Superior temporal gyrus (tissue), 1 donor: ENCODE data around the gene NCOA5.
A peak's percentile ranks its signal among the peaks of the same experiment; 100 is the strongest.
"Not testable (repeated sequence)": the region's sequence is repeated elsewhere in the genome, so short reads cannot be mapped to it uniquely, and the experiment has no call there.

Experiments
- DNase-seq: peaks from one replicate; pipeline ENCODE4 v3.0.0-alpha.2; 2016; ENCODE audit errors: extremely low spot score

The NCOA5 gene

GRCh38 chr20:46091622-46092535 is 2.1 kb upstream of the NCOA5 start:
- not testable (repeated sequence) for DNase-seq

- peak; percentile 40 for DNase-seq
Observed at GRCh38 chr20:46089167-46089416, 670 bp downstream of the NCOA5 start.

GRCh38 chr20:46088409-46089166 is 1.2 kb downstream of the NCOA5 start:
- no peak for DNase-seq

DNA sequence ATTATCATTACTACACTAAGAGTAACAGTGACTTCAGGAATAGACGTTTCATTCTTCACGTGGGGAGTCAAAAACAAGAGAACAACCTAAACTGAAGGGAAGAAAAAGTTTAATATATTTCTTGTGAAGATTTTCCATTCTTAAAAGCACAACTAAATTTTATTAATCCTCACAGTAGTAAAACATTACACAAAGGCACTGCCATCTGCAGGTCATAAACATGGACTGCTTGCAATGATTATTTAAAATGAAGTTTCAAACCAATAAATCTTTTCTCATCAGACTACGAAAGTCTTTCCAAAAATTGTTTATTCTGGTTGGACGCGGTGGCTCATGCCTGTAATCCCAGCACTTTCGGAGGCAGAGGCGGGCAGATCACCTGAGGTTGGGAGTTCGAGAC is 2.6 kb downstream of the NCOA5 start:
- DNase-seq: peak; percentile 68

DNA sequence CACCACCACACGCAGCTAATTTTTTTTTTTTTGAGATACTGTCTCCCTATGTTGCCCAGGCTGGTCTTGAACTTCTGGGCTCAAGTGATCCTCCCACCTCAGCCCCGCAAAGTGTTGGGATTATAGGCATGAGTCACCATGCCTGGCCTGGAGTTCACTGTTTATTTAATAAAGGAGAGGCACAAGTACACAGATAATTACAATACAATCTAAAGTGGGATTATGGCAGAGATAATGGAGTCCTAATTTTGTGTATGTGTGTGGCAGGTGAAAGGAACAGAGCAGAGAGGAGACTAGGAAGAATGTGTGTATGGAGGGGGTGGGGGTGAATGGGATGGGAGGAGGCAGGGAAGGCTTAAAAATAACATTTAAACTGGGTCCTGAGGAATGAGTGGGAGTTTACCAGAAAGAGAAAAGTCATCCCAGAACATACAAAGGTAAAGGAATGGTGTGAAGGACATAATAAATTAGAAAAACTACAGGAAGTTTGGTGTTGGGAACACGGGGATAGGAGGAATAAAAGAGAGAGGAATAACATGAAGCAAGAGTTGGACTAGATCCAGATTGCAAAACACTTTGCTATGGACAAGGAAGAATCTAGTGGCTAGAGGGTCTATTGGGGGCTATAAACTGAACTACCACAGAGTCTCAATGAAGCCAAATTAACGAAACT is 4.4 kb downstream of the NCOA5 start:
- DNase-seq: no peak

DNA sequence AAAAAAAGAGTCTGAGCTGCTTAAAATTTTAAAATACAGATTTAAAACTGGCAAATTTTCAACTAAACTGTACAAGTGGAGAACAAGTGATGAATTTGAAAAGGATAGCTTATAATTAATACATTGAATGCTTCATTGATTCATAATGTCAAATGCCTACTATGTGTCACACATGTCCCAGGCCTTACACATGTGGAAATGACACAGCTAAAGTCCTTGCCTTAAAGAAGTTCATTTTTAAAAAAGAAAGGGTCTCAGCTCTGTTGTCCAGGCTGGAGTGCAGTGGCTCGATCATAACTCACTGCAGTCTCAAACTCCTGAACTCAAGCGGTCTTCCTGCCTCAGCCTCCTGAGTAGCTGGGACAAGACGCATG is 5.0 kb downstream of the NCOA5 start:
- no peak for DNase-seq

- DNase-seq: no peak
Observed at GRCh38 chr20:46083531-46084061, 6.2 kb downstream of the NCOA5 start.

DNA sequence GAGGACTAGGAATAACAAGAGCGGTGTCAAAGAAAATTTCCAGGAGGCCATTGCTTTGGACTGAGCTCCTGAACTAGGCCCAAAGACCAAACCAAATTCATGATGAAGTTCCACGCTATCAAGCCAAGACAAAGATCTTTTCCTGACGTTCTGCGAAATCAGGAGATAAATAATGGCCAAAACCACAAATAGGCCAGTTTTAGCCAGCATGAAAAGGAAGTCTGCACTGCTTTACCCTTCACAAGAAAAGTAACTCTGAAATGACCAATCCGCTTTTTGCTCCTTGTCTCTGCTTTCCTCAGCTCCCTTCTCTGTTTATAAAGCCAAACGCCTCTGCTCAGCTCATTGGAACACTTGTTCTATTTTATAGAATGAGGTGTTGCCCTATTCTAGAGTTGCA is 6.7 kb downstream of the NCOA5 start:
- DNase-seq: no peak

GRCh38 chr20:46081074-46081473 is 8.7 kb downstream of the NCOA5 start:
- no peak for DNase-seq

GRCh38 chr20:46078954-46079353 is 10.8 kb downstream of the NCOA5 start:
- DNase-seq: no peak

DNA sequence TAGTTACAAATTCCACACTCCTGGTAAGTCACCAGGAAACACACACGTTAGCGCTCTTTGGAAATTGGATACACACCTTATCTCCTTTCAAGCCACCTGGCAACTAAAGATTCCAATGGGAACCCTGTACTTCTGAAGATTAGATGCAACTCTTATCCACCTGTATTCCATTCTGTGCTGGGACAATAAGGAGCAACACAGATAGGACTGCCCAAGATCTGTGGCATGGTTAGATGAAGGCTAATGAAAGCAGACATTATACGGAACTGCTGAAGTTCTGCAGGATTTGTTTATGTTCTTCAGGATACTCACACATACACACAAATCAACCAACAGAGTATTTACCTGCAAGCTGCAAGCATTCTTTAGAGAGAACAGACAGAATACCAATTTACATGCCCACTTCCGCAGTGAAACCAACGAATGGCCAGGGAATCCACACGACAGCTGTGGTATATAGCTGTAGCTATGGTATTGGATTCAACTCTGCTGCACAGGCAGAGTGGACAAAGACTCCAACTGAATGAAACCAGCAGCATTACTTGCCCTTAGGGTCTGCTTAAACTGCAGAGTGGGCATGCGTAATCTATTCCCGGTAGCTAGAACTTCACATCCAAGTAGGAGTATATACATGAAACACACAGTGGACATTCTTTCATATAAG is 12.0 kb downstream of the NCOA5 start:
- DNase-seq: no peak

DNA sequence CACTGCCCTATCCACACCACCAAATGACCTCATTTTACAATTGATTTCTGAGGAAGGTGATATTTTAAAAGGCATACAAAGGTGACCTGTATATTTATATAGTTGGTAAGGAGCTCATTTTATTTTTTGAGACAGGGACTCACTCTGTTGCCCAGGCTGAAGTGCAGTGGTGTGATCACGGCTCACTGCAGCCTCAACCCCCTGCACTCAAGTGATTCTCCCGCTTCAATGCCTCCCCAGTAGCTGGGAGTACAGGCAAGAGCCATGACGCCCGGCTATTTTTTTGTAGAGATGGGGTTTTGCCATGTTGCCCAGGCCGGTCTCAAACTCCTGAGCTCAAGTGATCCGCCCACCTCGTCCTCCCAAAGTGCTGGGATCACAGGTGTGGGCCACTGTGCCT is 13.0 kb downstream of the NCOA5 start:
- no peak for DNase-seq

- no peak for DNase-seq
Observed at GRCh38 chr20:46074006-46074405, 15.8 kb downstream of the NCOA5 start.

DNA sequence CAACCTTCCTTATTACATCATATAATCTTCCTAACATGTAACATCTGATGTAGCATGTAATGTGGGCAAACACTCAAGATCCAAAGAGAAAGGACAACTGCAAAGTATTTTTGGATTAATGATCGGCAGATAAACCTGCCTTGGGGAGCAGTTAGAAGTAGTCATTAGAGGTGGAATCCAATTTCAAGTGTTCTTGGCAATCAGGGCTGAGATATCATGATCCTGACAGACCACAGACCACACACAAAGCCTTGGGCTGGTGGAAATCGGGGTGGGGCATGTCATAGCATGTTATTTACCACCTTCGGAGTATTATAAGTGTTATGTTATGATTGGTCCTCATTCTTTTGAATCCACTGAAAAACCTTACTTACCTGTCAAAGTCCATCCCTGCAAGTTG is 16.3 kb downstream of the NCOA5 start:
- DNase-seq: no peak

- DNase-seq: no peak
Observed at GRCh38 chr20:46073024-46073423, 16.7 kb downstream of the NCOA5 start.

GRCh38 chr20:46071573-46071972 is 18.2 kb downstream of the NCOA5 start:
- no peak for DNase-seq

GRCh38 chr20:46070215-46070900 is 19.4 kb downstream of the NCOA5 start:
- no peak for DNase-seq

DNA sequence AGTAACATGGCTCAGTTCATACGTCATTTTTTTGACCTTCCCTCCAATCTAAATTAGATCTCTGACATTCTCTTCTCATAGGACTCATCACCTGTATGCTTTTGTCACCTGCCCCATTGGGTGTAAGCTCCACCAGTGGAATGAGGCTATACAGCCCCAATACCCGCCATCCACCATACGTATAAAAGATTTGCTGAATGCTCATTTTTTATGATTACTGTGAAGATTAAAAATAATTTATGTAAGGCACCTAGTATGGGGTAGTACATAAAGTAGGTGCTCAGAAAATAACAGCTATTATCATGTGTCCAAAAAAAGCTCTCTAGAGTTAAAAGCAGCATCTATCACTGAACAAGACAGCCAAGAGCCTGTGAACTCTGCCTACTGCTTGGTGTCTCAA is 24.1 kb downstream of the NCOA5 start:
- DNase-seq: no peak

- no peak for DNase-seq
Observed at GRCh38 chr20:46065006-46065405, 24.8 kb downstream of the NCOA5 start.

DNA sequence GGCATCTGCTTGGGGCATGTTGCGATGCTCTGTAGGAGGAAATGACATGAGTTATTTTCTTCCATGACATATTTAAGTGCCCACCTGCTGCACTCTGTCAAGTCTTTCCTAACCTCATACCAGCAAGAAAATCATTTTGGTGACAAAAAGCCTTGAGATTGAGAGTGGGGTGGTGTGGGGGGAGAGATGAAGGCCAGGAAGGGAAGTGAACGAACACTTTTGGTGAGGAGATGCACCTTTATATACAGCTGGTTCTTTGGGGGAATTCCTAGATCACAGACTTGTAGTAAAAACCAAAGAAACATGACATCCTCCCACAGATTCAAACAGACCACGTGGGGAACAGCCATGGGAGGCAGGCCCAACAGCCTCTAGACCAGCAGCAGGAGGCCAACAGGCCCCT is 26.1 kb downstream of the NCOA5 start:
- no peak for DNase-seq

GRCh38 chr20:46063151-46063550 is 26.6 kb downstream of the NCOA5 start:
- no peak for DNase-seq
